HepG2 (cell line): Measurements from ENCODE around the gene IL16. TPM values are rescaled to one million over a fixed set of nuclear protein-coding genes. Genes with fewer than 3 reads are reported as not detected.

Experiments used
- ATAC-seq: fragments of 200-7000 bp; cut with Tn5 transposase; 3 replicates; pipeline ENCODE4 v1.9.1; 2020; ENCODE audit warnings: mild to moderate bottlenecking, moderate library complexity
- BruUV-seq: library from RNA; stranded (reverse); fragments of 400-500 nt; replicated peaks from 2 replicates; lab custom pipeline; 2021; lab: Mats Ljungman, UMichigan
- CTCF ChIA-PET: fragments of 300-600 bp; formaldehyde crosslinking; extraction: SDS; loops from one replicate; lab custom pipeline; 2021; ENCODE audit warnings: low total read pairs, inconsistent platforms, low intra/inter-chr PET ratio; lab: Yijun Ruan, JAX
- POLR2A ChIA-PET: fragments of 350-600 bp; sonication (Branson Sonifier 250); formaldehyde crosslinking; loops from one replicate; lab custom pipeline; 2020; ENCODE audit warnings: antibody characterized with exemption, inconsistent platforms; lab: Yijun Ruan, JAX
- DNase-seq: peaks from one replicate; pipeline ENCODE4 v3.0.0-alpha.2; 2015; ENCODE audit warnings: low spot score
- FAIRE-seq: peaks from 3 replicates; lab custom pipeline; 2011; peaks lifted over from hg19 to GRCh38; lab: Jason Lieb, UNC
- H2AFZ ChIP-seq: one replicate; pipeline ENCODE4 v1.6.1; 2011; ENCODE audit warnings: low read length, inconsistent platforms
- H3K27ac ChIP-seq: fragments of 300-600 bp; 3 replicates; pipeline ENCODE4 v1.8.0; 2011; ENCODE audit warnings: mixed run types, mild to moderate bottlenecking, mixed read lengths, low read length, inconsistent platforms; ENCODE audit not compliant: insufficient read depth; ENCODE audit errors: extremely low read length
- H3K27me3 ChIP-seq, 2 experiments: fragments of 200-600 bp in 1 of 2; 2 replicates in 1 of 2; 3 replicates in 1 of 2; pipeline versions ENCODE4 v1.6.0 to v1.8.0; 2011; ENCODE audit warnings: low read length in 2 of 2, mild to moderate bottlenecking in 2 of 2, moderate library complexity in 2 of 2, inconsistent platforms in 1 of 2; ENCODE audit not compliant: insufficient read depth in 2 of 2, control insufficient read depth in 1 of 2
- H3K36me3 ChIP-seq, 2 experiments: fragments of 200-600 bp in 1 of 2; replicated peaks in 1 of 2; 2 replicates in 1 of 2; 3 replicates in 1 of 2; pipeline versions ENCODE4 v1.5.1 to v1.8.0; 2011; ENCODE audit warnings: low read length in 2 of 2, inconsistent platforms in 1 of 2; ENCODE audit not compliant: insufficient read depth in 2 of 2, control insufficient read depth in 1 of 2
- H3K4me1 ChIP-seq: 2 replicates; pipeline ENCODE4 v1.5.1; 2012; ENCODE audit warnings: low read length, inconsistent platforms; ENCODE audit not compliant: insufficient read depth
- H3K4me2 ChIP-seq: 2 replicates; pipeline ENCODE4 v1.6.0; 2011; ENCODE audit warnings: low read depth, low read length, inconsistent platforms
- H3K4me3 ChIP-seq, 3 experiments: fragments of 200-600 bp in 1 of 3; sonication (generic), shearing (Covaris generic) in 1 of 3; replicated peaks in 1 of 3; 2 replicates each; pipeline ENCODE4 v1.5.1; 2011 to 2016; ENCODE audit warnings: low read length in 3 of 3, inconsistent platforms in 2 of 3, low read depth in 2 of 3, mild to moderate bottlenecking in 2 of 3, control low read depth in 1 of 3, mixed read lengths in 1 of 3; ENCODE audit not compliant: insufficient read depth in 1 of 3
- H3K79me2 ChIP-seq: one replicate; pipeline ENCODE4 v1.6.1; 2011; ENCODE audit warnings: low read length, inconsistent platforms; ENCODE audit not compliant: insufficient read depth
- H3K9ac ChIP-seq: 2 replicates; pipeline ENCODE4 v1.6.0; 2011; ENCODE audit warnings: mild to moderate bottlenecking, low read depth, low read length, inconsistent platforms; ENCODE audit not compliant: insufficient read depth
- H3K9me3 ChIP-seq: 2 replicates; pipeline ENCODE4 v1.5.1; 2012; ENCODE audit warnings: mild to moderate bottlenecking, low read length
- H4K20me1 ChIP-seq: 2 replicates; pipeline ENCODE4 v1.6.0; 2011; ENCODE audit warnings: inconsistent platforms, mild to moderate bottlenecking, low read length, moderate library complexity; ENCODE audit not compliant: insufficient read depth
- GABPA ChIP-seq, 2 experiments: IDR thresholded peaks; 2 replicates each; pipeline ENCODE4 v1.6.1; 2011 to 2016; ENCODE audit warnings: low read depth in 2 of 2, low read length in 1 of 2, missing biosample characterization in 1 of 2, missing genetic modification characterization in 1 of 2
- GABPB1 ChIP-seq: IDR thresholded peaks from 2 replicates; pipeline ENCODE4 v1.6.1; 2016; ENCODE audit warnings: mild to moderate bottlenecking, missing genetic modification reagents, moderate library complexity, missing compliant biosample characterization
- GRHL1 ChIP-seq: sonication (generic); formaldehyde crosslinking; conservative IDR thresholded peaks from 2 replicates; pipeline ENCODE4 v1.8.0; 2022; ENCODE audit warnings: missing genetic modification reagents
- HINFP ChIP-seq: sonication (generic); formaldehyde crosslinking; IDR thresholded peaks from 2 replicates; pipeline ENCODE4 v1.4.0; 2020; ENCODE audit warnings: low read depth, mild to moderate bottlenecking, missing genetic modification reagents
- MATR3 ChIP-seq: sonication (generic); formaldehyde crosslinking; IDR thresholded peaks from 2 replicates; pipeline ENCODE4 v1.4.0; 2020; ENCODE audit warnings: missing genetic modification reagents
- MIXL1 ChIP-seq: IDR thresholded peaks from 2 replicates; pipeline ENCODE4 v1.6.1; 2016
- MXD1 ChIP-seq: sonication (generic); formaldehyde crosslinking; IDR thresholded peaks from 2 replicates; pipeline ENCODE4 v1.4.0; 2020; ENCODE audit warnings: mild to moderate bottlenecking, missing genetic modification reagents
- POLR2AphosphoS5 ChIP-seq: IDR thresholded peaks from 2 replicates; pipeline ENCODE4 v1.6.1; 2012; ENCODE audit warnings: low read depth, low read length
- SNAPC5 ChIP-seq: sonication (generic); formaldehyde crosslinking; IDR thresholded peaks from 2 replicates; pipeline ENCODE4 v1.8.1; 2023; ENCODE audit warnings: mild to moderate bottlenecking, missing genetic modification reagents, borderline replicate concordance
- ZFYVE20 ChIP-seq: sonication (generic); formaldehyde crosslinking; IDR thresholded peaks from 2 replicates; pipeline ENCODE4 v1.8.0; 2023; ENCODE audit warnings: low read depth, mild to moderate bottlenecking, moderate library complexity, missing genetic modification reagents, borderline replicate concordance
- ZNF317 ChIP-seq: sonication (generic); formaldehyde crosslinking; IDR thresholded peaks from 2 replicates; pipeline ENCODE4 v1.5.0; 2020; ENCODE audit warnings: mild to moderate bottlenecking, missing genetic modification reagents
- ZNF446 ChIP-seq: sonication (generic); formaldehyde crosslinking; IDR thresholded peaks from 2 replicates; pipeline ENCODE4 v1.5.0; 2020; ENCODE audit warnings: mild to moderate bottlenecking, missing genetic modification reagents
- ZNF501 ChIP-seq: sonication (generic); formaldehyde crosslinking; IDR thresholded peaks from 2 replicates; pipeline ENCODE4 v1.5.1; 2020; ENCODE audit warnings: mild to moderate bottlenecking, moderate library complexity, missing genetic modification reagents
- ZNF558 ChIP-seq: sonication (generic); formaldehyde crosslinking; IDR thresholded peaks from 2 replicates; pipeline ENCODE4 v1.9.0; 2022; ENCODE audit warnings: mild to moderate bottlenecking, missing genetic modification reagents, borderline replicate concordance
- WGBS: methylation state at CpG from one replicate; pipeline ENCODE4 v1.1.6; 2017; ENCODE audit warnings: low lambda C conversion rate; 5-methylcytosine and 5-hydroxymethylcytosine counted together
- in situ Hi-C: cut with HindIII; loops from 2 replicates; pipeline ENCODE4 v1.10.0; 2017; ENCODE audit warnings: low pct_unique_long_range_greater_than_20kb; ENCODE audit not compliant: extremely low pct_ligation_motif_present
- intact Hi-C: fragments of 100-400 bp; cut with micrococcal nuclease; formaldehyde crosslinking; loops from one replicate; pipeline ENCODE4 v1.10.0; 2022; ENCODE audit not compliant: unreplicated experiment
- polyA plus RNA-seq, 8 experiments: library from polyadenylated mRNA; depleted of rRNA in 3 of 8; stranded (reverse) in 7 of 8; unstranded in 1 of 8; fragments of >200 nt; fragmentation: Illumina TruSeq in 4 of 8; extraction: Trizol in 4 of 8; gene quantifications; 2 replicates each; pipeline versions ENCODE4 v1.2.1 to v1.2.3, GENCODE V29; 2011 to 2016; ENCODE audit warnings: low read depth in 4 of 8, missing spikeins in 1 of 8, mixed read lengths in 1 of 8; ENCODE audit not compliant: insufficient read depth in 1 of 8
- total RNA-seq, 5 experiments: library from RNA; depleted of rRNA; stranded (reverse); fragments of >200 nt; fragmentation: Illumina TruSeq; extraction: Trizol; gene quantifications; 2 replicates each; pipeline ENCODE4 v1.2.3, GENCODE V29; 2016; ENCODE audit warnings: low read depth in 1 of 5

The IL16 gene
- total and polyA plus RNA-seq, 2 of the 13 experiments (the other 11 are each of a cell fraction or from before 2014, with no cell fraction given), result 0.03 TPM; not detected in 1

- BruUV-seq, result no TSS peak
- ATAC-seq, result no peak
- Histone ChIP-seq H3K9me3 (no peaks in the 10 kb centered on the region), H3K79me2 (no peaks in the 10 kb centered on the region), H3K27me3 (no peaks in the 10 kb centered on the region)
- intact Hi-C loops, result no loop called here
- POLR2A ChIA-PET, result no interaction called here
- WGBS, result 100% methylated on average over 2 of the region's 3 CpGs
- no peak for DNase-seq
- TF ChIP-seq MATR3 (CRISPR knock-in tag), result no peak
- no peak for TF ChIP-seq ZFYVE20 (CRISPR knock-in tag)
- no peak for TF ChIP-seq MXD1 (CRISPR knock-in tag)
- TF ChIP-seq, all 625 proteins: peak for 0
- H3K9ac ChIP-seq, result no peak overlapping the region
- H2AFZ ChIP-seq, result no peak overlapping the region
- H3K4me2 ChIP-seq, result no peak overlapping the region
- H4K20me1 ChIP-seq, result no peaks in the 10 kb centered on the region
- no peak overlapping the region for H3K27ac ChIP-seq
- in situ Hi-C loops, result no loop called here
- FAIRE-seq, result no peak
- no peaks in the 10 kb centered on the region for H3K36me3 ChIP-seq
- no peak overlapping the region for H3K4me3 ChIP-seq
- H3K4me1 ChIP-seq, result no peaks in the 10 kb centered on the region
- CTCF ChIA-PET, result no interaction called here
Measured at GRCh38 chr15:81333363-81333762, 136.7 kb downstream of the IL16 start.

- Histone ChIP-seq H3K27ac (no peak overlapping the region), H3K27me3 (no peaks in the 10 kb centered on the region), H3K4me1 (no peaks in the 10 kb centered on the region), H3K36me3 (no peaks in the 10 kb centered on the region), H3K79me2 (no peaks in the 10 kb centered on the region), H3K9ac (no peak overlapping the region), H2AFZ (no peak overlapping the region), H3K4me2 (no peak overlapping the region), H3K4me3 (no peak overlapping the region), H3K9me3 (no peaks in the 10 kb centered on the region), H4K20me1 (no peaks in the 10 kb centered on the region)
- no TSS peak for BruUV-seq
- POLR2A ChIA-PET, result interaction anchor here (1.8 kb wide), 1 partner anchor 11 kb away, joined by 4 read pairs; the partner anchor contains the start of gene STARD5
- intact Hi-C loops (no loop called here), in situ Hi-C loops (no loop called here)
- CTCF ChIA-PET, result no interaction called here
- DNase-seq (no peak), ATAC-seq (no peak), FAIRE-seq (no peak)
- WGBS, result 63% methylated on average over 8 of the region's 10 CpGs
- TF ChIP-seq GRHL1 (CRISPR knock-in tag), result no peak
- no peak for TF ChIP-seq ZNF317
- no peak for TF ChIP-seq GABPA (IDR thresholded peaks at IDR 0.05; ENCODE audit: low read depth, low read length)
- no peak for TF ChIP-seq GABPA (CRISPR knock-in tag; IDR thresholded peaks at IDR 0.05; ENCODE audit: low read depth)
- no peak for TF ChIP-seq ZNF446 (CRISPR knock-in tag)
- TF ChIP-seq GABPB1, result no peak
- TF ChIP-seq MIXL1 (CRISPR knock-in tag), result no peak
- no peak for TF ChIP-seq HINFP (CRISPR knock-in tag)
- TF ChIP-seq ZNF558 (CRISPR knock-in tag), result no peak
- no peak for TF ChIP-seq ZNF501 (CRISPR knock-in tag)
- TF ChIP-seq SNAPC5 (CRISPR knock-in tag), result no peak
- no peak for TF ChIP-seq POLR2AphosphoS5
Measured at GRCh38 chr15:81334768-81335435, 138.2 kb downstream of the IL16 start.
